ENCODE data around the gene ARID5B. TPM values are rescaled to one million over a fixed set of nuclear protein-coding genes. Genes with fewer than 3 reads are reported as not detected.

ARID5B gene
- total and polyA plus RNA-seq, 2 donors (not counting 3 experiments of a cell fraction or from before 2014, with no cell fraction given), result 5.6 to 8.9 TPM

DNA sequence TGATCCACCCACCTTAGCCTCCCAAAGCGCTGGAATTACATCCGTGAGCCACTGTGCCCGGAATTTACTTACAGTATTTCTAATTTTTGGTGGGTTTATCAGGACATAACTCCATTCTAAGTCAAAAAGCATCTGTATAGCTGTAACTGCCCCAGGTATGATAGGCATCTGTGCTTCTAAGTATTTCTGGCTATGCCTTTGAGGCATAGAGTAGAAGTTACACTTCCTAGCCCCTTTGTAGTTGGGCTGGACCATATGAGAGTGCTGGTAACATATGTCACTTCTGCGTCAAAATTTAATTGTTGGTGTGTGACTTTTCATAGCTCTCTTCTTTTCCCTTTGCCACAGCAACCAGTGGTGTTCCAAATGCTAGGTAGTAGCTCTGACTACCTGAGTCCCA is 213.8 kb downstream of the ARID5B start:
- Histone ChIP-seq H2AFZ (ENCODE audit: low read depth, low read length) (no peak overlapping the region), H3K27me3 (ENCODE audit: control insufficient read depth in 2 of 2, insufficient read depth in 2 of 2, low read length in 2 of 2) (no peaks in the 10 kb centered on the region), H3K4me1 (ENCODE audit: control insufficient read depth, extremely low read depth, insufficient read depth, low read length) (peaks cover 11% of the 10 kb centered on the region), H3K4me3 (replicated peaks in 1 of 3; ENCODE audit: insufficient read depth in 1 of 3, low read depth in 1 of 3, low read length in 3 of 3) (no peak overlapping the region), H3K79me2 (ENCODE audit: control insufficient read depth, insufficient read depth, low read length) (no peaks in the 10 kb centered on the region), H3K4me2 (ENCODE audit: insufficient read depth, low read length) (no peak overlapping the region), H3K9ac (replicated peaks; ENCODE audit: extremely low read depth, insufficient read depth, low read length) (no peak overlapping the region), H3K9me1 (replicated peaks; ENCODE audit: control insufficient read depth, extremely low read depth, insufficient read depth, low read length) (no peaks in the 10 kb centered on the region), H3K9me3 (replicated peaks; ENCODE audit: control insufficient read depth, insufficient read depth, low read length) (no peaks in the 10 kb centered on the region), H4K20me1 (replicated peaks; ENCODE audit: control insufficient read depth, extremely low read depth, insufficient read depth, low read length) (no peaks in the 10 kb centered on the region), H3K36me3 (ENCODE audit: control insufficient read depth in 2 of 2, extremely low read depth in 1 of 2, insufficient read depth in 2 of 2, low read length in 2 of 2) (no peaks in the 10 kb centered on the region), H3K27ac (ENCODE audit: insufficient read depth, low read depth, low read length) (no peak overlapping the region)
- ChIA-PET CTCF (interaction anchor here (1.0 kb wide), 1 partner anchor 129 kb away, joined by 3 read pairs; no protein-coding TSS in a partner anchor), POLR2A (no interaction called here)
- FAIRE-seq (no peak), DNase-seq (ENCODE audit: low read depth, low spot score) (no peak)
- TF ChIP-seq EZH2 (IDR thresholded peaks at IDR 0.05; ENCODE audit: borderline replicate concordance, low read depth, low read length, severe bottlenecking) (no peak), GATA2 (IDR thresholded peaks at IDR 0.05; ENCODE audit: insufficient read depth, insufficient read length, low read depth, low read length) (no peak), JUN (IDR thresholded peaks at IDR 0.05; ENCODE audit: borderline replicate concordance, insufficient read depth, insufficient read length, low read depth) (no peak)
- TF ChIP-seq, protein P1, sequence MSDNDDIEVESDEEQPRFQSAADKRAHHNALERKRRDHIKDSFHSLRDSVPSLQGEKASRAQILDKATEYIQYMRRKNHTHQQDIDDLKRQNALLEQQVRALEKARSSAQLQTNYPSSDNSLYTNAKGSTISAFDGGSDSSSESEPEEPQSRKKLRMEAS (IDR thresholded peaks at IDR 0.05; ENCODE audit: insufficient read depth, insufficient read length), result no peak
- BruUV-seq (replicated peaks), result no TSS peak
- dilution Hi-C loops (cut with MboI; ENCODE audit: extremely low pct_ligation_motif_present, low sequenced_read_pairs), result no loop called here
- intact Hi-C loops (cut with micrococcal nuclease), result no loop called here

DNA sequence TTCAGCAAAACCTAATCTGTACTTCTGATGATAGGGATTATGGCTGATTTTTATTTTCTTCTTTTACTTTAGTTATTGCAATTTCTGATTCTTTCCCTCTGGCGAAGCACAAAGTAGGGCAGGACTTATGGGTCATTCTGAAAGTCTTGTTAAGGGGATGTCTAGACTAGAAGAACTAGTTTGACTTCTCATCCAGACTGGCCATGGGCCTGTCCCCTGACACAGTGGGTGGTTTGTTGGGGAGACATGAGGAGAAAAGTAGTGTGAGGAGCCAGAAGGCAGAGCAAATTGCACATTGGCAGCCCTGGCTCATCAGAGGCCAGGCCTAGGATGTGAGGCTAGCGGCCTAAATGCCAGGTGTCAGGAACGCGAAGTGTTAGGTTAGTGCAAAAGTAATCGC is 214.3 kb downstream of the ARID5B start:
- H4K20me1 ChIP-seq (replicated peaks; ENCODE audit: control insufficient read depth, extremely low read depth, insufficient read depth, low read length), result no peaks in the 10 kb centered on the region
- H3K9me1 ChIP-seq (replicated peaks; ENCODE audit: control insufficient read depth, extremely low read depth, insufficient read depth, low read length), result no peaks in the 10 kb centered on the region
- TF ChIP-seq, protein P2, sequence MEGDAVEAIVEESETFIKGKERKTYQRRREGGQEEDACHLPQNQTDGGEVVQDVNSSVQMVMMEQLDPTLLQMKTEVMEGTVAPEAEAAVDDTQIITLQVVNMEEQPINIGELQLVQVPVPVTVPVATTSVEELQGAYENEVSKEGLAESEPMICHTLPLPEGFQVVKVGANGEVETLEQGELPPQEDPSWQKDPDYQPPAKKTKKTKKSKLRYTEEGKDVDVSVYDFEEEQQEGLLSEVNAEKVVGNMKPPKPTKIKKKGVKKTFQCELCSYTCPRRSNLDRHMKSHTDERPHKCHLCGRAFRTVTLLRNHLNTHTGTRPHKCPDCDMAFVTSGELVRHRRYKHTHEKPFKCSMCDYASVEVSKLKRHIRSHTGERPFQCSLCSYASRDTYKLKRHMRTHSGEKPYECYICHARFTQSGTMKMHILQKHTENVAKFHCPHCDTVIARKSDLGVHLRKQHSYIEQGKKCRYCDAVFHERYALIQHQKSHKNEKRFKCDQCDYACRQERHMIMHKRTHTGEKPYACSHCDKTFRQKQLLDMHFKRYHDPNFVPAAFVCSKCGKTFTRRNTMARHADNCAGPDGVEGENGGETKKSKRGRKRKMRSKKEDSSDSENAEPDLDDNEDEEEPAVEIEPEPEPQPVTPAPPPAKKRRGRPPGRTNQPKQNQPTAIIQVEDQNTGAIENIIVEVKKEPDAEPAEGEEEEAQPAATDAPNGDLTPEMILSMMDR (IDR thresholded peaks at IDR 0.05; ENCODE audit: extremely low read depth in 1 of 2, insufficient read depth in 1 of 2, low read depth in 1 of 2, low read length in 2 of 2), result no peak
- TF ChIP-seq POLR2AphosphoS5 (IDR thresholded peaks at IDR 0.05; ENCODE audit: insufficient read depth, low read depth, low read length) (no peak), MYC (IDR thresholded peaks at IDR 0.05; ENCODE audit: low read depth, low read length) (no peak), EZH2 (IDR thresholded peaks at IDR 0.05; ENCODE audit: borderline replicate concordance, low read depth, low read length, severe bottlenecking) (no peak), JUN (IDR thresholded peaks at IDR 0.05; ENCODE audit: borderline replicate concordance, insufficient read depth, insufficient read length, low read depth) (no peak), POLR2A (IDR thresholded peaks at IDR 0.05; ENCODE audit: low read depth, low read length) (no peak), GATA2 (IDR thresholded peaks at IDR 0.05; ENCODE audit: insufficient read depth, insufficient read length, low read depth, low read length) (no peak), FOS (IDR thresholded peaks at IDR 0.05; ENCODE audit: borderline replicate concordance, insufficient read depth, low read length) (no peak)
- TF ChIP-seq, protein P1 (IDR thresholded peaks at IDR 0.05; ENCODE audit: insufficient read depth, insufficient read length), result no peak
- FAIRE-seq (no peak), DNase-seq (ENCODE audit: low read depth, low spot score) (no peak)
- H3K4me1 ChIP-seq (ENCODE audit: control insufficient read depth, extremely low read depth, insufficient read depth, low read length), result peaks cover 16% of the 10 kb centered on the region
- ChIA-PET POLR2A (no interaction called here), CTCF (interaction anchor here (1.0 kb wide), 1 partner anchor 129 kb away, joined by 3 read pairs; no protein-coding TSS in a partner anchor)
- no peaks in the 10 kb centered on the region for H3K79me2 ChIP-seq (ENCODE audit: control insufficient read depth, insufficient read depth, low read length)
- H3K27ac ChIP-seq (ENCODE audit: insufficient read depth, low read depth, low read length), result no peak overlapping the region
- no TSS peak for BruUV-seq (replicated peaks)
- no peak overlapping the region for H3K4me3 ChIP-seq (replicated peaks in 1 of 3; ENCODE audit: insufficient read depth in 1 of 3, low read depth in 1 of 3, low read length in 3 of 3)
- no peaks in the 10 kb centered on the region for H3K36me3 ChIP-seq (ENCODE audit: control insufficient read depth in 2 of 2, extremely low read depth in 1 of 2, insufficient read depth in 2 of 2, low read length in 2 of 2)
- H2AFZ ChIP-seq (ENCODE audit: low read depth, low read length), result no peak overlapping the region
- no peak overlapping the region for H3K4me2 ChIP-seq (ENCODE audit: insufficient read depth, low read length)
- dilution Hi-C loops (cut with MboI; ENCODE audit: extremely low pct_ligation_motif_present, low sequenced_read_pairs), result no loop called here
- no peaks in the 10 kb centered on the region for H3K27me3 ChIP-seq (ENCODE audit: control insufficient read depth in 2 of 2, insufficient read depth in 2 of 2, low read length in 2 of 2)
- no peaks in the 10 kb centered on the region for H3K9me3 ChIP-seq (replicated peaks; ENCODE audit: control insufficient read depth, insufficient read depth, low read length)
- intact Hi-C loops (cut with micrococcal nuclease), result no loop called here
- no peak overlapping the region for H3K9ac ChIP-seq (replicated peaks; ENCODE audit: extremely low read depth, insufficient read depth, low read length)

Measured in endothelial cell of umbilical vein (primary cell).